IMR-90 (cell line): Measurements from ENCODE around the gene CDHR2. TPM values are rescaled to one million over a fixed set of nuclear protein-coding genes. Genes with fewer than 3 reads are reported as not detected.

Source experiments
- ATAC-seq: fragments of 200-7000 bp; cut with Tn5 transposase; 2 replicates; pipeline ENCODE4 v1.9.1; 2020; ENCODE audit warnings: low read depth, mild to moderate bottlenecking, moderate library complexity
- BruUV-seq: library from RNA; stranded (reverse); fragments of 400-500 nt; replicated peaks from 2 replicates; lab custom pipeline; 2021; lab: Mats Ljungman, UMichigan
- CTCF ChIA-PET: fragments of 300-600 bp; formaldehyde crosslinking; extraction: SDS; loops from one replicate; lab custom pipeline; 2021; ENCODE audit warnings: antibody characterized with exemption; lab: Yijun Ruan, JAX
- POLR2A ChIA-PET: fragments of 300-600 bp; sonication (Branson Sonifier 250); formaldehyde crosslinking; loops from one replicate; lab custom pipeline; 2022; ENCODE audit warnings: antibody characterized with exemption; ENCODE audit not compliant: unreplicated experiment; lab: Charles Lee
- DNase-seq: peaks from one replicate; pipeline ENCODE4 v3.0.0; 2013
- H2AFZ ChIP-seq: replicated peaks from 2 replicates; pipeline ENCODE3; 2013; ENCODE audit warnings: low read length, mild to moderate bottlenecking; ENCODE audit not compliant: poor library complexity
- H2AK5ac ChIP-seq: 2 replicates; pipeline ENCODE4 v1.6.1; 2013; ENCODE audit warnings: low read depth, low read length, inconsistent platforms
- H2AK9ac ChIP-seq: replicated peaks from 2 replicates; pipeline ENCODE3; 2013; ENCODE audit warnings: mild to moderate bottlenecking, low read depth, low read length, moderate library complexity; ENCODE audit not compliant: poor library complexity
- H2BK120ac ChIP-seq: 2 replicates; pipeline ENCODE4 v1.6.1; 2013; ENCODE audit warnings: low read depth, low read length, inconsistent platforms
- H2BK15ac ChIP-seq: 3 replicates; pipeline ENCODE4 v1.6.1; 2013; ENCODE audit warnings: low read depth, low read length, inconsistent platforms
- H2BK20ac ChIP-seq: 2 replicates; pipeline ENCODE4 v1.6.1; 2013; ENCODE audit warnings: low read depth, mild to moderate bottlenecking, inconsistent platforms, low read length, moderate library complexity
- H2BK5ac ChIP-seq: 2 replicates; pipeline ENCODE4 v1.6.1; 2013; ENCODE audit warnings: mild to moderate bottlenecking, low read depth, low read length, inconsistent platforms; ENCODE audit not compliant: poor library complexity, severe bottlenecking
- H3K14ac ChIP-seq: replicated peaks from 2 replicates; pipeline ENCODE4 v1.6.1; 2013; ENCODE audit warnings: low read depth, low read length, inconsistent platforms
- H3K18ac ChIP-seq: 2 replicates; pipeline ENCODE4 v1.6.1; 2013; ENCODE audit warnings: low read depth, low read length, control low read depth
- H3K23ac ChIP-seq: 2 replicates; pipeline ENCODE4 v1.6.1; 2013; ENCODE audit warnings: low read depth, low read length, inconsistent platforms
- H3K27ac ChIP-seq: 2 replicates; pipeline ENCODE4 v1.5.1; 2013; ENCODE audit warnings: mild to moderate bottlenecking, control low read depth, low read length; ENCODE audit not compliant: insufficient read depth
- H3K27me3 ChIP-seq: 2 replicates; pipeline ENCODE4 v1.6.1; 2013; ENCODE audit warnings: low read length; ENCODE audit not compliant: control insufficient read depth, insufficient read depth
- H3K36me3 ChIP-seq: 2 replicates; pipeline ENCODE4 v1.6.1; 2013; ENCODE audit warnings: low read length, mixed read lengths; ENCODE audit not compliant: control insufficient read depth, insufficient read depth
- H3K4ac ChIP-seq: 2 replicates; pipeline ENCODE4 v1.6.1; 2013; ENCODE audit warnings: low read depth, low read length, inconsistent platforms
- H3K4me1 ChIP-seq: 2 replicates; pipeline ENCODE4 v1.6.1; 2013; ENCODE audit warnings: low read length, mixed read lengths; ENCODE audit not compliant: control insufficient read depth, insufficient read depth
- H3K4me2 ChIP-seq: 2 replicates; pipeline ENCODE4 v1.6.1; 2013; ENCODE audit warnings: low read depth, mild to moderate bottlenecking, control low read depth, low read length, moderate library complexity
- H3K4me3 ChIP-seq: 2 replicates; pipeline ENCODE4 v1.5.1; 2013; ENCODE audit warnings: low read depth, mild to moderate bottlenecking, control low read depth, low read length, moderate library complexity; ENCODE audit not compliant: insufficient read depth
- H3K56ac ChIP-seq: 2 replicates; pipeline ENCODE4 v1.6.1; 2013; ENCODE audit warnings: low read length, inconsistent platforms; ENCODE audit not compliant: insufficient read depth; ENCODE audit errors: extremely low read depth
- H3K79me1 ChIP-seq, 2 experiments: 2 replicates each; pipeline ENCODE4 v1.6.1; 2013; ENCODE audit warnings: low read length in 2 of 2, inconsistent platforms in 1 of 2, low read depth in 1 of 2
- H3K9ac ChIP-seq: 2 replicates; pipeline ENCODE4 v1.6.1; 2013; ENCODE audit warnings: low read depth, low read length, control low read depth
- H3K9me1 ChIP-seq: 2 replicates; pipeline ENCODE4 v1.6.1; 2013; ENCODE audit warnings: low read length, inconsistent platforms; ENCODE audit not compliant: insufficient read depth
- H3K9me3 ChIP-seq: 2 replicates; pipeline ENCODE4 v1.6.1; 2013; ENCODE audit warnings: low read length; ENCODE audit not compliant: control insufficient read depth, insufficient read depth
- H4K20me1 ChIP-seq: 2 replicates; pipeline ENCODE4 v1.6.1; 2013; ENCODE audit warnings: low read length, inconsistent platforms; ENCODE audit not compliant: insufficient read depth
- H4K5ac ChIP-seq: 2 replicates; pipeline ENCODE4 v1.6.1; 2013; ENCODE audit warnings: mild to moderate bottlenecking, low read depth, low read length, control low read depth
- H4K8ac ChIP-seq, 2 experiments: 2 replicates each; pipeline ENCODE4 v1.6.1; 2013; ENCODE audit warnings: low read depth in 2 of 2, low read length in 2 of 2, control low read depth in 1 of 2, inconsistent platforms in 1 of 2
- H4K91ac ChIP-seq: 2 replicates; pipeline ENCODE4 v1.6.1; 2013; ENCODE audit warnings: low read depth, low read length, inconsistent platforms; ENCODE audit not compliant: insufficient read depth
- BHLHE40 ChIP-seq: fragments of 150-350 bp; IDR thresholded peaks from 2 replicates; pipeline ENCODE4 v1.6.1; 2016; ENCODE audit warnings: mild to moderate bottlenecking, low read depth, low read length
- CTCF ChIP-seq: conservative IDR thresholded peaks from 2 replicates; pipeline ENCODE4 v1.5.1; 2012; ENCODE audit warnings: mild to moderate bottlenecking, low read depth, low read length, improper control_type of control experiment
- RAD21 ChIP-seq: IDR thresholded peaks from 2 replicates; pipeline ENCODE4 v1.6.1; 2012; ENCODE audit warnings: low read length, improper control_type of control experiment
- RFX5 ChIP-seq: IDR thresholded peaks from 2 replicates; pipeline ENCODE4 v1.8.0; 2012; ENCODE audit warnings: low read depth, mild to moderate bottlenecking, low read length, moderate library complexity
- WGBS, 2 experiments: methylation state at CpG; one replicate each; pipeline versions ENCODE4 v1.1.5 to v1.1.7; 2013; ENCODE audit warnings: missing lambda C conversion rate in 2 of 2; ENCODE audit not compliant: insufficient read length in 1 of 2; ENCODE audit errors: extremely low coverage in 2 of 2; 5-methylcytosine and 5-hydroxymethylcytosine counted together
- dilution Hi-C: fragments of 300-500 bp; cut with HindIII; formaldehyde crosslinking; loops from one replicate; pipeline ENCODE4 v1.14.3; 2018; ENCODE audit warnings: low sequenced_read_pairs; ENCODE audit not compliant: unreplicated experiment
- in situ Hi-C: fragments of 300-500 bp; cut with MboI; formaldehyde crosslinking; loops from 3 replicates; pipeline ENCODE4 v1.14.3; 2019; ENCODE audit warnings: low sequenced_read_pairs, inconsistent platforms, mixed read lengths
- intact Hi-C: fragments of 100-400 bp; cut with micrococcal nuclease; formaldehyde crosslinking; loops from 2 replicates; pipeline ENCODE4 v1.10.0; 2022
- polyA plus RNA-seq, 3 experiments: library from polyadenylated mRNA; depleted of rRNA; stranded (reverse); fragments of >200 nt; gene quantifications; 2 replicates each; pipeline ENCODE4 v1.2.3, GENCODE V29; 2012; ENCODE audit warnings: low replicate concordance in 1 of 3
- total RNA-seq: library from RNA; depleted of rRNA; stranded (reverse); fragments of >200 nt; gene quantifications from 2 replicates; pipeline ENCODE4 v1.2.3, GENCODE V29; 2012

Gene CDHR2
- total and polyA plus RNA-seq, 2 of the 4 experiments (the other 2 are of a cell fraction), result not detected

DNA sequence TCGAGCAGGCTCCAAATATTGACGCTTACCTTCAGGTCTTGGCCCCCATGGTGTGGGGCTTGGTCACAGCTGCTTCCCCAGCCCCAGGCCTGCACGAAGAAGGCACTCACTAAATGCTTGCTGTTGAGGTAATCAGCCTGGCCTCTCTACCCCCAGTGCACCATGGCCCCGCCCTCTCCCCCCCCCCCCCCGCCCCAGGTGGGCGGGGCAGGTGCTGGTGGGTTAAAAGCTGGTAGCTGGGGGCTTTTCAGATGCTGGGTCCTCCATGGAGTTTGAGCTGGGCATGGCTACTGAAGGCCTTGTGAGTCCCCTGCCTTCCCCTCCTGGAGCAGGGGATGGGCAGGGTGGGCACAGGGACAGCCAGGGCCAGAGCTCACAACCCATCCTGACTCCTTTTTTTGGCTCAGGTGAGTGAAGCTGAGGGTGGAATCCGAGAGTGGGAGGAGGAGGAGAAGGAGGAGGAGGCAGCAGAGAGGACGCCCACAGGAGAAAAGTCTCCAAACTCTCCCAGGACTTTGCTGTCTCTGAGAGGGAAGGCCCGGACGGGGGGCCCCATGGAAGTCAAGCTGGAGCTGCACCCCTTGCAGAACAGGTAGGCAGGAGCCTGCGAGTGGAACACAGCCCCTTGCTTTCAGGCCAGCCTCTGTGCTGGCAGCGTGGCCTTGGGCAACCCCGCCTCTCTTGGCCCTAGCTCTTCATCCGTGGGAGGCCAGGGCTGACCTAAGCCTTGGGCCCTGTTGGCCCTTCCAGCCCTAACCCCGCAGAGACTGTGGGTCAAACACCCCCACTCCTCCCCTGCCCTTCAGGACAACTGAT is 93.7 kb downstream of the CDHR2 start:
- H3K27ac ChIP-seq, result no peak overlapping the region
- intact Hi-C loops, result loop anchor here (10.0 kb wide), 1 partner anchor 228 kb away; the partner anchor contains the start of gene CLTB
- no peak overlapping the region for H3K23ac ChIP-seq
- H2BK15ac ChIP-seq, result no peak overlapping the region
- H3K9me3 ChIP-seq, result no peaks in the 10 kb centered on the region
- no peak overlapping the region for H3K14ac ChIP-seq
- in situ Hi-C loops, result no loop called here
- H2AFZ ChIP-seq, result no peak overlapping the region
- H2BK5ac ChIP-seq, result no peak overlapping the region
- H3K4me3 ChIP-seq, result no peak overlapping the region
- no peaks in the 10 kb centered on the region for H3K36me3 ChIP-seq
- no peak overlapping the region for H3K56ac ChIP-seq
- TF ChIP-seq CTCF (no peak), BHLHE40 (no peak), RAD21 (no peak), RFX5 (no peak)
- H4K20me1 ChIP-seq, result no peaks in the 10 kb centered on the region
- H2AK5ac ChIP-seq, result no peak overlapping the region
- H3K18ac ChIP-seq, result no peak overlapping the region
- H3K4me2 ChIP-seq, result no peak overlapping the region
- no peak overlapping the region for H3K4ac ChIP-seq
- no peak overlapping the region for H4K91ac ChIP-seq
- ChIA-PET CTCF (no interaction called here), POLR2A (no interaction called here)
- peaks cover 1 to 5% of the 10 kb centered on the region in 2 experiments; a peak in 3 of 4 replicates for H3K79me1 ChIP-seq
- no TSS peak for BruUV-seq
- no peak for ATAC-seq
- H4K5ac ChIP-seq, result no peak overlapping the region
- no peak overlapping the region for H2BK120ac ChIP-seq
- no peak overlapping the region for H2BK20ac ChIP-seq
- 59% methylated on average over 4 of the region's 15 CpGs; no CpG with 5 or more reads in 1 of the 2 experiments for WGBS, 2 experiments
- H4K8ac ChIP-seq, result no peak overlapping the region
- peaks cover 3% of the 10 kb centered on the region; the same call in 1 of the 2 replicates for H3K4me1 ChIP-seq
- H2AK9ac ChIP-seq, result peak overlapping the region; percentile 12
- peaks cover 24% of the 10 kb centered on the region for H3K27me3 ChIP-seq
- H3K9ac ChIP-seq, result no peak overlapping the region
- DNase-seq, result no peak
- dilution Hi-C loops, result no loop called here
- H3K9me1 ChIP-seq, result peaks cover 10% of the 10 kb centered on the region; the same call in 1 of the 2 replicates
